ENCODE data around the gene MATR3.

MATR3 gene

GRCh38 chr5:139272471-139273321, 20.8 kb upstream of the MATR3 start:
- Histone ChIP-seq H3K9me3 (ENCODE audit: control insufficient read depth, low read length) (no peaks in the 10 kb centered on the region), H3K4me1 (ENCODE audit: control insufficient read depth, insufficient read depth, low read depth, low read length) (peaks cover 14% of the 10 kb centered on the region), H3K4me2 (ENCODE audit: low read length, poor library complexity, severe bottlenecking) (peak overlapping the region; percentile 63), H2BK15ac (ENCODE audit: low read depth, poor library complexity, severe bottlenecking) (peak overlapping the region; percentile 63), H3K18ac (ENCODE audit: low read depth in 1 of 2, low read length in 2 of 2) (peak overlapping the region in 1 of 2 experiments; percentile 11), H2BK5ac (ENCODE audit: low read depth, low read length, poor library complexity, severe bottlenecking) (no peak overlapping the region), H3K9ac (ENCODE audit: low read length) (peak overlapping the region; percentile 95), H3K4ac (ENCODE audit: low read depth in 1 of 2, low read length in 2 of 2) (peak overlapping the region; percentile 35 to 55), H2AK5ac (ENCODE audit: low read length, severe bottlenecking) (peak overlapping the region; percentile 47), H3K27ac (ENCODE audit: low read length, poor library complexity, severe bottlenecking) (peak overlapping the region; percentile 55), H3K79me1 (replicated peaks; ENCODE audit: low read length, poor library complexity, severe bottlenecking) (peaks cover 5% of the 10 kb centered on the region), H2BK120ac (ENCODE audit: low read depth, low read length) (no peak overlapping the region), H3K4me3 (ENCODE audit: insufficient read depth in 1 of 2, low read depth in 1 of 2, low read length in 2 of 2) (peak overlapping the region in 1 of 2 experiments; percentile 94), H3K23ac (ENCODE audit: low read length in 2 of 2) (peak overlapping the region in 1 of 2 experiments; percentile 47), H4K8ac (ENCODE audit: low read length) (peak overlapping the region; percentile 81), H2BK12ac (ENCODE audit: low read length in 2 of 2) (peak overlapping the region; percentile 45 to 76), H3K14ac (ENCODE audit: low read length in 2 of 2) (no peak overlapping the region), H3K27me3 (ENCODE audit: control insufficient read depth in 1 of 2, insufficient read depth in 1 of 2, low read length in 2 of 2) (no peaks in the 10 kb centered on the region), H3K36me3 (ENCODE audit: control insufficient read depth in 1 of 2, insufficient read depth in 2 of 2, low read depth in 1 of 2, low read length in 2 of 2) (peaks cover 4 to 26% of the 10 kb centered on the region in 2 experiments), H4K91ac (ENCODE audit: low read length) (peak overlapping the region; percentile 11), H2AFZ (ENCODE audit: low read depth, low read length) (no peak overlapping the region)
- 81% methylated on average over 6 of the region's 6 CpGs for WGBS
- DNase-seq, result peak; percentile 58

GRCh38 chr5:139273322-139273571, 20.3 kb upstream of the MATR3 start:
- peak overlapping the region; percentile 35 to 55 for H3K4ac ChIP-seq (ENCODE audit: low read depth in 1 of 2, low read length in 2 of 2)

GRCh38 chr5:139273572-139274289, 19.8 kb upstream of the MATR3 start:
- DNase-seq, result peak; percentile 90
- Histone ChIP-seq H3K9ac (ENCODE audit: low read length) (peak overlapping the region; percentile 95), H2BK120ac (ENCODE audit: low read depth, low read length) (no peak overlapping the region), H3K14ac (ENCODE audit: low read length in 2 of 2) (peak overlapping the region in 1 of 2 experiments; percentile 50), H2BK5ac (ENCODE audit: low read depth, low read length, poor library complexity, severe bottlenecking) (no peak overlapping the region), H3K27ac (ENCODE audit: low read length, poor library complexity, severe bottlenecking) (peak overlapping the region; percentile 52), H4K8ac (ENCODE audit: low read length) (peak overlapping the region; percentile 81), H3K27me3 (ENCODE audit: control insufficient read depth in 1 of 2, insufficient read depth in 1 of 2, low read length in 2 of 2) (no peaks in the 10 kb centered on the region), H3K36me3 (ENCODE audit: control insufficient read depth in 1 of 2, insufficient read depth in 2 of 2, low read depth in 1 of 2, low read length in 2 of 2) (peaks cover 6 to 36% of the 10 kb centered on the region in 2 experiments), H2BK15ac (ENCODE audit: low read depth, poor library complexity, severe bottlenecking) (no peak overlapping the region), H3K23ac (ENCODE audit: low read length in 2 of 2) (no peak overlapping the region), H3K4me2 (ENCODE audit: low read length, poor library complexity, severe bottlenecking) (peak overlapping the region; percentile 63), H2AK5ac (ENCODE audit: low read length, severe bottlenecking) (peak overlapping the region; percentile 25), H4K91ac (ENCODE audit: low read length) (peak overlapping the region; percentile 61), H3K18ac (ENCODE audit: low read depth in 1 of 2, low read length in 2 of 2) (peak overlapping the region; percentile 2 to 67), H3K9me3 (ENCODE audit: control insufficient read depth, low read length) (no peaks in the 10 kb centered on the region), H3K79me1 (replicated peaks; ENCODE audit: low read length, poor library complexity, severe bottlenecking) (peaks cover 5% of the 10 kb centered on the region), H3K4ac (ENCODE audit: low read depth in 1 of 2, low read length in 2 of 2) (peak overlapping the region; percentile 35 to 60), H3K4me1 (ENCODE audit: control insufficient read depth, insufficient read depth, low read depth, low read length) (peaks cover 14% of the 10 kb centered on the region), H2AFZ (ENCODE audit: low read depth, low read length) (peak overlapping the region; percentile 55), H3K4me3 (ENCODE audit: insufficient read depth in 1 of 2, low read depth in 1 of 2, low read length in 2 of 2) (peak overlapping the region; percentile 69 to 94), H2BK12ac (ENCODE audit: low read length in 2 of 2) (no peak overlapping the region)
- WGBS, result 2% methylated on average over 38 of the region's 47 CpGs

More at GRCh38 chr5:139273322-139273571, 20.3 kb upstream of the MATR3 start:
- Histone ChIP-seq H2AK5ac (ENCODE audit: low read length, severe bottlenecking) (no peak overlapping the region), H2BK15ac (ENCODE audit: low read depth, poor library complexity, severe bottlenecking) (peak overlapping the region; percentile 63), H3K27ac (ENCODE audit: low read length, poor library complexity, severe bottlenecking) (peak overlapping the region; percentile 52), H2BK5ac (ENCODE audit: low read depth, low read length, poor library complexity, severe bottlenecking) (no peak overlapping the region), H3K18ac (ENCODE audit: low read depth in 1 of 2, low read length in 2 of 2) (peak overlapping the region in 1 of 2 experiments; percentile 63), H3K9me3 (ENCODE audit: control insufficient read depth, low read length) (no peaks in the 10 kb centered on the region), H3K23ac (ENCODE audit: low read length in 2 of 2) (peak overlapping the region in 1 of 2 experiments; percentile 47), H4K8ac (ENCODE audit: low read length) (peak overlapping the region; percentile 81), H3K27me3 (ENCODE audit: control insufficient read depth in 1 of 2, insufficient read depth in 1 of 2, low read length in 2 of 2) (no peaks in the 10 kb centered on the region), H2AFZ (ENCODE audit: low read depth, low read length) (peak overlapping the region; percentile 55), H3K14ac (ENCODE audit: low read length in 2 of 2) (no peak overlapping the region), H3K4me2 (ENCODE audit: low read length, poor library complexity, severe bottlenecking) (peak overlapping the region; percentile 63), H3K4me1 (ENCODE audit: control insufficient read depth, insufficient read depth, low read depth, low read length) (peaks cover 14% of the 10 kb centered on the region), H3K4me3 (ENCODE audit: insufficient read depth in 1 of 2, low read depth in 1 of 2, low read length in 2 of 2) (peak overlapping the region; percentile 46 to 94), H3K9ac (ENCODE audit: low read length) (peak overlapping the region; percentile 95), H3K79me1 (replicated peaks; ENCODE audit: low read length, poor library complexity, severe bottlenecking) (peaks cover 5% of the 10 kb centered on the region), H4K91ac (ENCODE audit: low read length) (peak overlapping the region; percentile 11), H3K36me3 (ENCODE audit: control insufficient read depth in 1 of 2, insufficient read depth in 2 of 2, low read depth in 1 of 2, low read length in 2 of 2) (peaks cover 6 to 32% of the 10 kb centered on the region in 2 experiments), H2BK12ac (ENCODE audit: low read length in 2 of 2) (peak overlapping the region in 1 of 2 experiments; percentile 76), H2BK120ac (ENCODE audit: low read depth, low read length) (no peak overlapping the region)
- WGBS, result 20% methylated on average over 3 of the region's 3 CpGs
- no peak for DNase-seq

- no peak overlapping the region for H3K18ac ChIP-seq (ENCODE audit: low read depth in 1 of 2, low read length in 2 of 2)
- no peak overlapping the region for H2AK5ac ChIP-seq (ENCODE audit: low read length, severe bottlenecking)
- H3K4me1 ChIP-seq (ENCODE audit: control insufficient read depth, insufficient read depth, low read depth, low read length), result peaks cover 14% of the 10 kb centered on the region
- WGBS, result 82% methylated on average over 2 of the region's 4 CpGs
- no peak overlapping the region for H3K9ac ChIP-seq (ENCODE audit: low read length)
- no peak for DNase-seq
- no peak overlapping the region for H2AFZ ChIP-seq (ENCODE audit: low read depth, low read length)
- peak overlapping the region in 1 of 2 experiments; percentile 58 for H3K4me3 ChIP-seq (ENCODE audit: insufficient read depth in 1 of 2, low read depth in 1 of 2, low read length in 2 of 2)
- no peak overlapping the region for H2BK120ac ChIP-seq (ENCODE audit: low read depth, low read length)
- no peaks in the 10 kb centered on the region for H3K9me3 ChIP-seq (ENCODE audit: control insufficient read depth, low read length)
- no peak overlapping the region for H4K8ac ChIP-seq (ENCODE audit: low read length)
- H2BK15ac ChIP-seq (ENCODE audit: low read depth, poor library complexity, severe bottlenecking), result no peak overlapping the region
- H2BK5ac ChIP-seq (ENCODE audit: low read depth, low read length, poor library complexity, severe bottlenecking), result no peak overlapping the region
- peaks cover 5% of the 10 kb centered on the region for H3K79me1 ChIP-seq (replicated peaks; ENCODE audit: low read length, poor library complexity, severe bottlenecking)
- H3K4me2 ChIP-seq (ENCODE audit: low read length, poor library complexity, severe bottlenecking), result peak overlapping the region; percentile 13
- H4K91ac ChIP-seq (ENCODE audit: low read length), result no peak overlapping the region
- H3K36me3 ChIP-seq (ENCODE audit: control insufficient read depth in 1 of 2, insufficient read depth in 2 of 2, low read depth in 1 of 2, low read length in 2 of 2), result peaks cover 9 to 54% of the 10 kb centered on the region in 2 experiments
- H3K23ac ChIP-seq (ENCODE audit: low read length in 2 of 2), result no peak overlapping the region
- no peak overlapping the region for H3K27ac ChIP-seq (ENCODE audit: low read length, poor library complexity, severe bottlenecking)
- no peak overlapping the region for H3K14ac ChIP-seq (ENCODE audit: low read length in 2 of 2)
- H3K27me3 ChIP-seq (ENCODE audit: control insufficient read depth in 1 of 2, insufficient read depth in 1 of 2, low read length in 2 of 2), result no peaks in the 10 kb centered on the region
- H3K4ac ChIP-seq (ENCODE audit: low read depth in 1 of 2, low read length in 2 of 2), result no peak overlapping the region
- H2BK12ac ChIP-seq (ENCODE audit: low read length in 2 of 2), result no peak overlapping the region
Measured at GRCh38 chr5:139275536-139275935, 18.0 kb upstream of the MATR3 start.

Measured in mesenchymal stem cell (in vitro differentiated cells and primary cell).